Measurements from ENCODE around the gene RNF40. TPM values are rescaled to one million over a fixed set of nuclear protein-coding genes. Genes with fewer than 3 reads are reported as not detected.
A peak's percentile ranks its signal among the peaks of the same experiment; 100 is the strongest.

The RNF40 gene
- total RNA-seq, 2 donors from 2014 or later, result 120 to 161 TPM

GRCh38 chr16:30761427-30761927 lies 645 bp upstream of the RNF40 start:
- DNase-seq (ENCODE audit: low spot score), result peak; percentile 68

GRCh38 chr16:30762991-30763725 lies 1.0 kb downstream of the RNF40 start:
- DNase-seq (ENCODE audit: low spot score) (peak; percentile 55), ATAC-seq (no peak)
- H3K4me3 Mint-ChIP-seq, result peak overlapping the region; percentile 94
- no peaks in the 10 kb centered on the region for H3K9me3 Mint-ChIP-seq
- H3K36me3 Mint-ChIP-seq, result peaks cover 19% of the 10 kb centered on the region
- no peaks in the 10 kb centered on the region for H3K27me3 Mint-ChIP-seq
- peaks cover 41 to 43% of the 10 kb centered on the region in 2 donors for H3K4me1 Mint-ChIP-seq (ENCODE audit: low read depth in 2 of 2)
- H3K27ac Mint-ChIP-seq, result peak overlapping the region; percentile 71 to 91

More at GRCh38 chr16:30761427-30761927, 645 bp upstream of the RNF40 start:
- H3K36me3 Mint-ChIP-seq, result peaks cover 13% of the 10 kb centered on the region
- ATAC-seq, result peak; percentile 57 to 61
- peak overlapping the region; percentile 94 for H3K4me3 Mint-ChIP-seq
- H3K9me3 Mint-ChIP-seq, result no peaks in the 10 kb centered on the region
- H3K27me3 Mint-ChIP-seq, result no peaks in the 10 kb centered on the region
- H3K4me1 Mint-ChIP-seq (ENCODE audit: low read depth in 2 of 2), result peaks cover 29 to 35% of the 10 kb centered on the region in 2 donors
- H3K27ac Mint-ChIP-seq, result peak overlapping the region; percentile 71 to 91

- Mint-ChIP-seq H3K27me3 (no peaks in the 10 kb centered on the region), H3K27ac (peak overlapping the region in 1 of 2 donors; percentile 21), H3K4me1 (ENCODE audit: low read depth in 2 of 2) (peaks cover 41 to 51% of the 10 kb centered on the region in 2 donors), H3K4me3 (peak overlapping the region; percentile 94), H3K9me3 (no peaks in the 10 kb centered on the region), H3K36me3 (peaks cover 26% of the 10 kb centered on the region)
- ATAC-seq, result no peak
- DNase-seq (ENCODE audit: low spot score), result peak; percentile 48
Observed at GRCh38 chr16:30764086-30764485, 2.0 kb downstream of the RNF40 start.

DNA sequence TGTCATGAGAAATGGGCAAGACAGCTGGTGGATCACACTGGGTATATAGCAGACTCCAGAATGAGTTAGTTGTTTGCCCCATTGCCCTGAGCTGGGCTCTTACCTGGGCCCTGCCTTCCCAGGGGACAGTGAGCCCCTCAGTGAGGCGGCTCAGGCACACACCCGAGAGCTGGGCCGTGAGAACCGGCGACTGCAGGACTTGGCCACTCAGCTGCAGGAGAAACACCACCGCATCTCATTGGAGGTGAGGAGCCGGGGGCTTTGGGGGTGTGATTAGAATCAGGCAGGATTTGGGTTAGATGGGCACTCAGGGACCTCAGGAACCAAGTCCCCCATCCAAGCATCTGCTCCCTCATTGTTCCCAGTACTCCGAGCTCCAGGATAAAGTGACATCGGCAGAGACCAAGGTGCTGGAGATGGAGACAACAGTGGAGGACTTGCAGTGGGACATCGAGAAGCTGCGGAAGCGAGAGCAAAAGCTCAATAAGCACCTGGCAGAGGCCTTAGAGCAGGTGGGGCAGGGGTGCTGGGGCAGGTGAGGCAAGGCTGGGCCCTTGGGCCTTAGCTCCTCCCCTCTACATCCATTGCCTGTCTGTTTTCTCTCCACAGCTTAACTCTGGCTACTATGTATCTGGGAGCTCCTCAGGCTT lies 2.8 kb downstream of the RNF40 start:
- Mint-ChIP-seq H3K36me3 (peaks cover 28% of the 10 kb centered on the region), H3K4me1 (ENCODE audit: low read depth in 2 of 2) (peaks cover 41 to 51% of the 10 kb centered on the region in 2 donors), H3K27ac (peak overlapping the region in 1 of 2 donors; percentile 33), H3K9me3 (no peaks in the 10 kb centered on the region), H3K27me3 (no peaks in the 10 kb centered on the region), H3K4me3 (no peak overlapping the region)
- DNase-seq (ENCODE audit: low spot score) (peak; percentile 57), ATAC-seq (no peak)

- Mint-ChIP-seq H3K36me3 (peaks cover 34% of the 10 kb centered on the region), H3K27me3 (no peaks in the 10 kb centered on the region)
Observed at GRCh38 chr16:30766206-30766932, 4.2 kb downstream of the RNF40 start.

DNA sequence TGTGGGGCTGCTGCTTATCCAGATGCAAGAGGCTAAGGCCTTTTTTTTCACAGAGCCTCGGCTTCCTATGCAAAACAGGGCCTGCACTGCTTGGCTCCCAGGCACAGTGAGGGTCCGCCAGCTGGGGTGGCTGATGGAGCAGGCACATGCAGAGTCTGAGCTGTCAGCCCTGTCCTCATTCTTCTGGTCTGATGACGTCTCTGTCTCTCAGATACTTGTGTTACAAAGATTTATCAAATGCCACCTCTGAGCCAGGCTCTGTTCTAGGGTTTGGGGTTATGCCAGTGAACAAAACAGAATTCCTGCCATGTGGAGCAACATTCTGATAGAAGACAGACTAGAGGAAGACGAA lies 4.8 kb downstream of the RNF40 start:
- peak overlapping the region; percentile 6 to 32 for H3K27ac Mint-ChIP-seq
- ATAC-seq (no peak), DNase-seq (ENCODE audit: low spot score) (no peak)
- H3K4me1 Mint-ChIP-seq (ENCODE audit: low read depth in 2 of 2), result peaks cover 29 to 41% of the 10 kb centered on the region in 2 donors
- H3K4me3 Mint-ChIP-seq, result no peak overlapping the region
- H3K9me3 Mint-ChIP-seq, result no peaks in the 10 kb centered on the region
- peaks cover 34% of the 10 kb centered on the region for H3K36me3 Mint-ChIP-seq
- H3K27me3 Mint-ChIP-seq, result no peaks in the 10 kb centered on the region

More at GRCh38 chr16:30766206-30766932, 4.2 kb downstream of the RNF40 start:
- DNase-seq (ENCODE audit: low spot score) (peak; percentile 58), ATAC-seq (no peak)
- Mint-ChIP-seq H3K9me3 (no peaks in the 10 kb centered on the region), H3K4me1 (ENCODE audit: low read depth in 2 of 2) (peaks cover 29 to 46% of the 10 kb centered on the region in 2 donors), H3K27ac (no peak overlapping the region), H3K4me3 (no peak overlapping the region)

- H3K9me3 Mint-ChIP-seq, result no peaks in the 10 kb centered on the region
- H3K27ac Mint-ChIP-seq, result no peak overlapping the region
- DNase-seq (ENCODE audit: low spot score) (peak; percentile 59), ATAC-seq (peak; percentile 62 to 63)
- peaks cover 31 to 40% of the 10 kb centered on the region in 2 donors for H3K4me1 Mint-ChIP-seq (ENCODE audit: low read depth in 2 of 2)
- H3K27me3 Mint-ChIP-seq, result no peaks in the 10 kb centered on the region
- H3K4me3 Mint-ChIP-seq, result no peak overlapping the region
- peaks cover 42% of the 10 kb centered on the region for H3K36me3 Mint-ChIP-seq
Observed at GRCh38 chr16:30767767-30768465, 5.8 kb downstream of the RNF40 start.

DNA sequence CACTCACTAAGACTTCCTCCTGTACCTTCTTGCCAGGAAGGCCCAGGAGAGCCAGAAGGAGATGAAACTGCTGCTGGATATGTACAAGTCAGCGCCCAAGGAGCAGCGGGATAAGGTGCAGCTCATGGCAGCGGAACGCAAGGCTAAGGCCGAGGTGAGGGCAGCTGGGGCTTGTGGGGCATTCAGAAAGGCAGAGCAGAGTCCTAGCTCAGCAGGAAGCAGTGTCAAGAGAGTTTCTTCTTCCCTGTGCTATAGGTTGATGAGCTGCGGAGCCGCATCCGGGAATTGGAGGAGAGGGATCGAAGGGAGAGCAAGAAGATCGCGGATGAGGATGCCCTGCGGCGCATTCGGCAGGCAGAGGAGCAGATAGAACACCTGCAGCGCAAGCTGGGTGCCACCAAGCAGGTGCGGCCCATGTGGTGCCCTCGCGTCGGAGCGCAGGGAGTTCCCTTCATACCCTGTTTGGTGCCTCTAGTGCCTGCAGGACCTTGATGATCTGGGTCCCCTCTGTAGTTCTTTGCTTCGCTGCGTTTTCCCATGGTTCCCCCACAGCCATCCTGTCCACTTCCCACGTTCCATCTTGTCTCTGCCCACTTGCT lies 6.6 kb downstream of the RNF40 start:
- Mint-ChIP-seq H3K27ac (no peak overlapping the region), H3K36me3 (peaks cover 44% of the 10 kb centered on the region), H3K4me3 (no peak overlapping the region), H3K4me1 (ENCODE audit: low read depth in 2 of 2) (peaks cover 27 to 34% of the 10 kb centered on the region in 2 donors), H3K27me3 (no peaks in the 10 kb centered on the region), H3K9me3 (no peaks in the 10 kb centered on the region)
- ATAC-seq (no peak), DNase-seq (ENCODE audit: low spot score) (peak; percentile 46)

- H3K36me3 Mint-ChIP-seq, result peaks cover 41% of the 10 kb centered on the region
- no peaks in the 10 kb centered on the region for H3K9me3 Mint-ChIP-seq
- ATAC-seq (no peak), DNase-seq (ENCODE audit: low spot score) (peak; percentile 51)
- H3K27me3 Mint-ChIP-seq, result no peaks in the 10 kb centered on the region
- H3K27ac Mint-ChIP-seq, result no peak overlapping the region
- peaks cover 26 to 33% of the 10 kb centered on the region in 2 donors for H3K4me1 Mint-ChIP-seq (ENCODE audit: low read depth in 2 of 2)
- no peak overlapping the region for H3K4me3 Mint-ChIP-seq
Observed at GRCh38 chr16:30769379-30770089, 7.4 kb downstream of the RNF40 start.

GRCh38 chr16:30771726-30772125 lies 9.6 kb downstream of the RNF40 start:
- no peak overlapping the region for H3K4me3 Mint-ChIP-seq
- peaks cover 0 to 2% of the 10 kb centered on the region in 2 donors for H3K27me3 Mint-ChIP-seq
- DNase-seq (ENCODE audit: low spot score) (no peak), ATAC-seq (no peak)
- H3K4me1 Mint-ChIP-seq (ENCODE audit: low read depth in 2 of 2), result peaks cover 36 to 37% of the 10 kb centered on the region in 2 donors
- H3K36me3 Mint-ChIP-seq, result peaks cover 33% of the 10 kb centered on the region
- no peak overlapping the region for H3K27ac Mint-ChIP-seq
- no peaks in the 10 kb centered on the region for H3K9me3 Mint-ChIP-seq

GRCh38 chr16:30773826-30774225 lies 11.7 kb downstream of the RNF40 start:
- H3K4me1 Mint-ChIP-seq (ENCODE audit: low read depth in 2 of 2), result peaks cover 31 to 35% of the 10 kb centered on the region in 2 donors
- no peak overlapping the region for H3K4me3 Mint-ChIP-seq
- H3K36me3 Mint-ChIP-seq, result peaks cover 22% of the 10 kb centered on the region
- H3K27me3 Mint-ChIP-seq, result peaks cover 3 to 9% of the 10 kb centered on the region in 2 donors
- no peak for DNase-seq (ENCODE audit: low spot score)
- no peak overlapping the region for H3K27ac Mint-ChIP-seq
- no peaks in the 10 kb centered on the region for H3K9me3 Mint-ChIP-seq
- ATAC-seq, result no peak

DNA sequence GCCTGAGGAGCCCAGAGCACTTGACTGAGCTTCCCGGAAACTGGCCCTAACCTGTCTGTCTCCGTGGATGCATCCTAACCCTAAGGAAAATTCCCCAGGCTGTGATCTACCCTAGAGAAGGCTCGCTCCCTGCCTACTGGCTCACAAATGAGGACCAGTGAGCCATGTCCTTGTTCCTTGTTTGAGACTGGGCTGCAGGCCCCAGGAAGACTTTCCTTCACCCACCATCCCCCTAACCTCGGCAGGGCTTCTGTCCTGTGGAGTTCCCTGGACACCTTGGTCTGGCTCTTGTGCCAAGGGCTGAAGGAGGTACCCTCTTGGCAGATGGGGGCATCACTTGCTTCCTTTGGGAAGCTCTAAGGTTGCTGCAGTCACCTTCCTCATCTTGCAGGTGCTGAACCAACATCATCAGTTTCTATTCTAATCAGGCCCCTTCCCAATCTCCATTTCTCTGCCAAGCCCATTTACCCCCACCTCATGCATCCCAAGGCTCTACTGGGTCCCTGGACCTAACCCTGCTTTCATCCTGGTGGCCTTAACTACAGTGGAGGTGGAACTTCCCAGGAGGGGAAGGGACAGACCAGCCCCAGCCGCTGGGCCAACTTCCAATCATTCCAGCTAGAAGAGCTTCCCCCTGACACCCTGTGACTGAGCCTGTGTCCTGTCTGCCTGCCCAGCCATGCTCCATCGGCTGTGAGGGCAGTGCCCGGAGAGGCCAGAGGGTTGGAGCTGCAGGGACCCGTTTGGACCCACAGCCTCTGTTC lies 12.4 kb downstream of the RNF40 start:
- no peak for ATAC-seq
- no peaks in the 10 kb centered on the region for H3K9me3 Mint-ChIP-seq
- peaks cover 31 to 32% of the 10 kb centered on the region in 2 donors for H3K4me1 Mint-ChIP-seq (ENCODE audit: low read depth in 2 of 2)
- H3K27ac Mint-ChIP-seq, result no peak overlapping the region
- peak overlapping the region; percentile 70 for H3K4me3 Mint-ChIP-seq
- DNase-seq (ENCODE audit: low spot score), result peak; percentile 51
- peaks cover 3 to 9% of the 10 kb centered on the region in 2 donors for H3K27me3 Mint-ChIP-seq
- H3K36me3 Mint-ChIP-seq, result peaks cover 18% of the 10 kb centered on the region
